Neuronal stem cell (in vitro differentiated cells): ENCODE measurements around the gene OLFML2A.

ENCODE experiments used
- DNase-seq: peaks from one replicate; pipeline ENCODE4 v3.0.0-alpha.2; 2013; ENCODE audit warnings: low spot score
- H2AFZ ChIP-seq: one replicate; pipeline ENCODE4 v1.6.1; 2013; ENCODE audit warnings: mild to moderate bottlenecking, low read length, inconsistent platforms
- H2AK5ac ChIP-seq: 2 replicates; pipeline ENCODE4 v1.6.1; 2013; ENCODE audit warnings: low read depth, mild to moderate bottlenecking, inconsistent platforms, low read length, moderate library complexity, mixed read lengths
- H2BK120ac ChIP-seq: 2 replicates; pipeline ENCODE4 v1.6.1; 2013; ENCODE audit warnings: low read depth, mild to moderate bottlenecking, inconsistent platforms, low read length, moderate library complexity, mixed read lengths
- H2BK12ac ChIP-seq: one replicate; pipeline ENCODE4 v1.6.1; 2013; ENCODE audit warnings: low read length, inconsistent platforms
- H2BK15ac ChIP-seq: 2 replicates; pipeline ENCODE4 v1.6.1; 2013; ENCODE audit warnings: mild to moderate bottlenecking, low read length, inconsistent platforms, mixed read lengths
- H2BK5ac ChIP-seq: one replicate; pipeline ENCODE4 v1.6.1; 2013; ENCODE audit warnings: inconsistent platforms, mild to moderate bottlenecking, low read length, moderate library complexity
- H3K14ac ChIP-seq: one replicate; pipeline ENCODE4 v1.6.1; 2013; ENCODE audit warnings: low read length, inconsistent platforms
- H3K18ac ChIP-seq: 2 replicates; pipeline ENCODE4 v1.6.1; 2013; ENCODE audit warnings: low read length, inconsistent platforms
- H3K23ac ChIP-seq: 2 replicates; pipeline ENCODE4 v1.6.1; 2013; ENCODE audit warnings: low read depth, mild to moderate bottlenecking, mixed read lengths, low read length, inconsistent platforms; ENCODE audit not compliant: poor library complexity
- H3K27ac ChIP-seq: replicated peaks from 3 replicates; pipeline ENCODE4 v1.5.1; 2013; ENCODE audit warnings: low read length, inconsistent platforms
- H3K27me3 ChIP-seq, 3 experiments: 2 replicates each; pipeline ENCODE4 v1.6.1; 2013; ENCODE audit warnings: low read length in 3 of 3, mild to moderate bottlenecking in 2 of 3, inconsistent platforms in 1 of 3, low read depth in 1 of 3, mixed read lengths in 1 of 3, moderate library complexity in 1 of 3; ENCODE audit not compliant: control insufficient read depth in 3 of 3, insufficient read depth in 3 of 3
- H3K36me3 ChIP-seq, 2 donors: replicated peaks in 1 of 2; 2 replicates each; pipeline ENCODE4 v1.6.1; 2013; ENCODE audit warnings: low read length in 2 of 2; ENCODE audit not compliant: control insufficient read depth in 2 of 2, insufficient read depth in 2 of 2
- H3K4ac ChIP-seq: 2 replicates; pipeline ENCODE4 v1.6.1; 2013; ENCODE audit warnings: inconsistent platforms, mild to moderate bottlenecking, low read length, moderate library complexity
- H3K4me1 ChIP-seq, 2 donors: 1 replicate in 1 of 2; 2 replicates in 1 of 2; pipeline ENCODE4 v1.6.1; 2013; ENCODE audit warnings: low read length in 2 of 2, low read depth in 1 of 2; ENCODE audit not compliant: control insufficient read depth in 2 of 2, insufficient read depth in 1 of 2
- H3K4me2 ChIP-seq: one replicate; pipeline ENCODE4 v1.6.1; 2013; ENCODE audit warnings: mild to moderate bottlenecking, low read length, inconsistent platforms; ENCODE audit not compliant: insufficient read depth, poor library complexity, severe bottlenecking
- H3K4me3 ChIP-seq, 2 donors: 2 replicates each; pipeline ENCODE4 v1.5.1; 2013; ENCODE audit warnings: low read length in 2 of 2, mild to moderate bottlenecking in 2 of 2, inconsistent platforms in 1 of 2, moderate library complexity in 1 of 2
- H3K79me1 ChIP-seq: one replicate; pipeline ENCODE4 v1.6.1; 2013; ENCODE audit warnings: low read depth, mild to moderate bottlenecking, inconsistent platforms, low read length, moderate library complexity
- H3K9ac ChIP-seq: one replicate; pipeline ENCODE4 v1.6.1; 2013; ENCODE audit warnings: mild to moderate bottlenecking, low read depth, low read length, inconsistent platforms; ENCODE audit not compliant: poor library complexity
- H3K9me3 ChIP-seq, 2 donors: replicated peaks in 1 of 2; 2 replicates each; pipeline versions ENCODE3 to v1.6.1; 2013; ENCODE audit warnings: low read length in 2 of 2, mild to moderate bottlenecking in 2 of 2, inconsistent platforms in 1 of 2, low read depth in 1 of 2, mixed read lengths in 1 of 2, moderate library complexity in 1 of 2; ENCODE audit not compliant: control insufficient read depth in 2 of 2, insufficient read depth in 1 of 2
- H4K8ac ChIP-seq: one replicate; pipeline ENCODE4 v1.6.1; 2013; ENCODE audit warnings: low read depth, mild to moderate bottlenecking, inconsistent platforms, low read length, moderate library complexity
- H4K91ac ChIP-seq: one replicate; pipeline ENCODE4 v1.6.1; 2013; ENCODE audit warnings: low read length, low read depth, mild to moderate bottlenecking, inconsistent platforms; ENCODE audit not compliant: poor library complexity
- WGBS, 2 donors: extraction: QIAGEN DNeasy Blood & Tissue Kit; methylation state at CpG; one replicate each; pipeline ENCODE4 v1.1.7; 2013; ENCODE audit warnings: missing lambda C conversion rate in 2 of 2, mixed read lengths in 1 of 2; ENCODE audit not compliant: insufficient read length in 2 of 2, insufficient replicate concordance in 1 of 2; ENCODE audit errors: extremely low coverage in 2 of 2; 5-methylcytosine and 5-hydroxymethylcytosine counted together

The OLFML2A gene

GRCh38 chr9:124799274-124800006 is 22.5 kb downstream of the OLFML2A start:
- Histone ChIP-seq H4K8ac (no peak overlapping the region), H2BK5ac (peak overlapping the region; percentile 58), H2BK15ac (peak overlapping the region; percentile 42), H3K4me1 (no peaks in the 10 kb centered on the region), H3K4me3 (no peak overlapping the region), H3K27me3 (peaks cover 0 to 69% (median 0%) of the 10 kb centered on the region in 3 experiments), H2BK12ac (no peak overlapping the region), H2AK5ac (peak overlapping the region; percentile 51), H3K9ac (peak overlapping the region; percentile 14), H3K9me3 (no peaks in the 10 kb centered on the region), H3K79me1 (no peaks in the 10 kb centered on the region), H2AFZ (no peak overlapping the region), H3K4me2 (no peak overlapping the region), H3K4ac (no peak overlapping the region), H4K91ac (no peak overlapping the region), H3K23ac (peak overlapping the region; percentile 83), H3K14ac (no peak overlapping the region), H3K18ac (peak overlapping the region; percentile 69), H2BK120ac (peak overlapping the region; percentile 72), H3K27ac (no peak overlapping the region), H3K36me3 (no peaks in the 10 kb centered on the region)
- no CpG with 5 or more reads among the region's 13 CpGs for WGBS, 2 donors
- DNase-seq: no peak

- Histone ChIP-seq H2AK5ac (no peak overlapping the region), H3K4me1 (no peaks in the 10 kb centered on the region), H3K79me1 (no peaks in the 10 kb centered on the region), H3K27ac (no peak overlapping the region), H2BK12ac (no peak overlapping the region), H2AFZ (no peak overlapping the region), H3K9me3 (no peaks in the 10 kb centered on the region), H2BK120ac (no peak overlapping the region), H3K4ac (no peak overlapping the region), H3K18ac (no peak overlapping the region), H2BK15ac (no peak overlapping the region), H3K27me3 (peaks cover 0 to 64% (median 0%) of the 10 kb centered on the region in 3 experiments), H3K4me2 (no peak overlapping the region), H3K14ac (no peak overlapping the region), H4K91ac (no peak overlapping the region), H3K9ac (no peak overlapping the region), H2BK5ac (no peak overlapping the region), H3K23ac (no peak overlapping the region), H3K4me3 (no peak overlapping the region), H3K36me3 (no peaks in the 10 kb centered on the region), H4K8ac (no peak overlapping the region)
- no peak for DNase-seq
- WGBS, 2 donors: no CpG with 5 or more reads among the region's 15 CpGs
Measured at GRCh38 chr9:124800306-124801259, 23.6 kb downstream of the OLFML2A start.

- no peaks in the 10 kb centered on the region for H3K79me1 ChIP-seq
- no peak overlapping the region for H4K8ac ChIP-seq
- H3K18ac ChIP-seq: peak overlapping the region; percentile 48
- no peaks in the 10 kb centered on the region for H3K36me3 ChIP-seq
- H3K27ac ChIP-seq: no peak overlapping the region
- H2BK12ac ChIP-seq: no peak overlapping the region
- no peak overlapping the region for H3K4me3 ChIP-seq
- H3K27me3 ChIP-seq: peaks cover 0 to 59% (median 0%) of the 10 kb centered on the region in 3 experiments
- no peaks in the 10 kb centered on the region for H3K9me3 ChIP-seq
- no peak overlapping the region for H4K91ac ChIP-seq
- H3K14ac ChIP-seq: no peak overlapping the region
- no peak overlapping the region for H2AFZ ChIP-seq
- peak overlapping the region; percentile 21 for H2BK5ac ChIP-seq
- H3K9ac ChIP-seq: no peak overlapping the region
- no peak overlapping the region for H2BK15ac ChIP-seq
- H2AK5ac ChIP-seq: no peak overlapping the region
- no peak overlapping the region for H2BK120ac ChIP-seq
- H3K4me2 ChIP-seq: no peak overlapping the region
- no peaks in the 10 kb centered on the region for H3K4me1 ChIP-seq
- no peak overlapping the region for H3K4ac ChIP-seq
- no peak for DNase-seq
- H3K23ac ChIP-seq: no peak overlapping the region
- WGBS, 2 donors: no CpG with 5 or more reads among the region's 6 CpGs
Measured at GRCh38 chr9:124801356-124801755, 24.4 kb downstream of the OLFML2A start.

GRCh38 chr9:124802426-124802825 is 25.5 kb downstream of the OLFML2A start:
- no peak overlapping the region for H3K9ac ChIP-seq
- peaks cover 0 to 48% (median 0%) of the 10 kb centered on the region in 3 experiments for H3K27me3 ChIP-seq
- H2BK5ac ChIP-seq: no peak overlapping the region
- H2AFZ ChIP-seq: no peak overlapping the region
- WGBS, 2 donors: no CpG with 5 or more reads among the region's 3 CpGs
- no peaks in the 10 kb centered on the region for H3K9me3 ChIP-seq
- no peak overlapping the region for H3K4me2 ChIP-seq
- H2BK12ac ChIP-seq: no peak overlapping the region
- H3K4ac ChIP-seq: no peak overlapping the region
- H3K79me1 ChIP-seq: no peaks in the 10 kb centered on the region
- H3K4me1 ChIP-seq: no peaks in the 10 kb centered on the region
- no peak for DNase-seq
- H2BK120ac ChIP-seq: no peak overlapping the region
- H3K14ac ChIP-seq: no peak overlapping the region
- H3K4me3 ChIP-seq: no peak overlapping the region
- no peaks in the 10 kb centered on the region for H3K36me3 ChIP-seq
- no peak overlapping the region for H4K91ac ChIP-seq
- H2AK5ac ChIP-seq: no peak overlapping the region
- H3K23ac ChIP-seq: no peak overlapping the region
- no peak overlapping the region for H3K27ac ChIP-seq
- peak overlapping the region; percentile 76 for H3K18ac ChIP-seq
- H2BK15ac ChIP-seq: no peak overlapping the region
- H4K8ac ChIP-seq: no peak overlapping the region
